ENCODE results near the gene FLNB. TPM values are rescaled to one million over a fixed set of nuclear protein-coding genes. Genes with fewer than 3 reads are reported as not detected.

Gene FLNB
- total RNA-seq, 1 experiment from 2014 or later, result 83.4 TPM

DNA sequence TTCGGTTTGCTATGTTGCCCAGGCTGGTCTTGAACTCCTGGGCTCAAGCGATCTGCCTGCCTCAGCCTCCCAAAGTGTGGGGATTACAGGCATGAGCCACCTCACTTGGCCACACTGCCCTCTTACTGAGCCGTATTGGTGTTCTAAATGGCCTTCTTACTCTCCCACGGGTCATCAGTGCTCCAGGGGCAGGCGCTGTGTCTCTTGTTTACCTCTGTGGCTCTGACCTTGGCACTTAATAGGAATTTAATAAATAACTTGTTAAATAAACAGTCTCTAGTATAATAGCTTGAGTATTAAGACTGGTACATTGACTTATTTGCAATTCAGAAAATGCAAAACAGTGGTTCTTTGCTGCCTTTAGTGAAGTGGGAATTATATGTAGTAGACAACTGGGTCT is 13.7 kb downstream of the FLNB start:
- Histone ChIP-seq H3K27me3 (ENCODE audit: insufficient read depth, low read length) (no peaks in the 10 kb centered on the region), H3T11ph (ENCODE audit: low read length) (no peak overlapping the region), H3K4ac (ENCODE audit: low read depth, low read length) (no peak overlapping the region), H3K23me2 (ENCODE audit: insufficient read length, low read depth, low read length, poor library complexity, severe bottlenecking) (no peaks in the 10 kb centered on the region), H4K91ac (ENCODE audit: insufficient read length, low read depth, low read length) (no peak overlapping the region), H2BK15ac (ENCODE audit: low read depth, low read length) (no peak overlapping the region), H4K5ac (ENCODE audit: insufficient read length, low read depth, low read length) (peak overlapping the region; percentile 44), H3K27ac (ENCODE audit: insufficient read length, low read depth, low read length) (peak overlapping the region; percentile 42), H3K79me2 (ENCODE audit: insufficient read depth, low read length) (peaks cover 25% of the 10 kb centered on the region; the same call in 1 of the 2 replicates), H2AFZ (ENCODE audit: low read length) (no peak overlapping the region), H3K79me1 (ENCODE audit: insufficient read depth, low read depth, low read length, poor library complexity, severe bottlenecking) (peaks cover 6% of the 10 kb centered on the region), H3K14ac (ENCODE audit: insufficient read depth, low read length) (no peak overlapping the region; the same call in 1 of the 2 replicates), H2BK12ac (ENCODE audit: insufficient read length, low read depth, low read length) (peak overlapping the region; percentile 42), H4K8ac (replicated peaks; ENCODE audit: insufficient read length, low read depth, low read length) (no peak overlapping the region), H2AK5ac (ENCODE audit: insufficient read length, low read length) (no peak overlapping the region), H3K4me1 (ENCODE audit: insufficient read depth, low read length) (peaks cover 37% of the 10 kb centered on the region; the same call in 1 of the 2 replicates), H3K18ac (ENCODE audit: insufficient read length, low read depth, low read length) (peak overlapping the region; percentile 58), H3K9ac (ENCODE audit: extremely low read depth, insufficient read length, low read length) (no peak overlapping the region), H3K23ac (ENCODE audit: insufficient read length, low read depth, low read length) (no peak overlapping the region), H4K20me1 (ENCODE audit: control insufficient read depth, insufficient read depth, insufficient read length) (no peaks in the 10 kb centered on the region), H2BK5ac (ENCODE audit: insufficient read length, low read length) (no peak overlapping the region), H3K9me3 (ENCODE audit: control insufficient read depth, low read depth, low read length) (no peaks in the 10 kb centered on the region), H3K56ac (ENCODE audit: insufficient read length, low read depth, low read length) (no peak overlapping the region), H3K4me2 (ENCODE audit: insufficient read depth, insufficient read length, low read length) (no peak overlapping the region), H2BK120ac (ENCODE audit: low read depth, low read length, poor library complexity, severe bottlenecking) (no peak overlapping the region), H2BK20ac (ENCODE audit: low read depth, low read length, poor library complexity, severe bottlenecking) (no peak overlapping the region)
- DNase-seq, result no peak
- Mint-ChIP-seq H3K27ac (peak overlapping the region; percentile 94 to 99 (median 97)), H3K27me3 (ENCODE audit: low read depth) (no peaks in the 10 kb centered on the region; the same call in 1 of the 2 replicates), H3K4me3 (peak overlapping the region in 1 of 2 experiments; percentile 48; a peak in 1 of 5 replicates), H3K4me1 (peaks cover 71 to 74% of the 10 kb centered on the region in 2 experiments), H3K9me3 (no peaks in the 10 kb centered on the region; a peak in 1 of 5 replicates), H3K36me3 (ENCODE audit: insufficient read depth in 1 of 3, low read depth in 3 of 3) (peaks cover 0 to 2% (median 0%) of the 10 kb centered on the region in 3 experiments; a peak in 2 of 7 replicates)
- no peak for TF ChIP-seq CTCF (conservative IDR thresholded peaks at IDR 0.05)
- no CpG with 5 or more reads among the region's 5 CpGs for WGBS (ENCODE audit: extremely low coverage, insufficient read length, low lambda C conversion rate)

Measured in H9 (cell line).